Heart left ventricle (tissue), 16 donors: ENCODE data around the gene SOWAHD. TPM values are rescaled to one million over a fixed set of nuclear protein-coding genes. Genes with fewer than 3 reads are reported as not detected.
A peak's percentile ranks its signal among the peaks of the same experiment; 100 is the strongest.
"Not testable (repeated sequence)": the region's sequence is repeated elsewhere in the genome, so short reads cannot be mapped to it uniquely, and the experiment has no call there.

Experiments used
- ATAC-seq, 4 donors: fragments of 200-7000 bp; cut with Tn5 transposase; one replicate each; pipeline ENCODE4 v1.9.1; 2020 to 2022; ENCODE audit warnings: moderate library complexity in 4 of 4, mild to moderate bottlenecking in 3 of 4, moderate number of reproducible peaks in 1 of 4
- DNase-seq, 5 donors: peaks; one replicate each; pipeline ENCODE4 v3.0.0-alpha.2; 2020
- H3K27ac ChIP-seq, 12 donors: fragments of 200-600 bp; sonication (generic) in 4 of 12; one replicate each; pipeline versions ENCODE4 v1.5.0 to v1.8.0; 2016 to 2022; ENCODE audit warnings: mild to moderate bottlenecking in 2 of 12
- H3K27me3 ChIP-seq, 9 donors: fragments of 200-600 bp; sonication (generic) in 2 of 9; one replicate each; pipeline versions ENCODE4 v1.5.1 to v1.8.0; 2016 to 2022; ENCODE audit warnings: mild to moderate bottlenecking in 3 of 9
- H3K36me3 ChIP-seq, 9 donors: fragments of 200-600 bp; sonication (generic) in 2 of 9; one replicate each; pipeline versions ENCODE4 v1.5.0 to v1.8.0; 2018 to 2022; ENCODE audit warnings: mild to moderate bottlenecking in 2 of 9
- H3K4me1 ChIP-seq, 12 donors: fragments of 200-600 bp; sonication (generic) in 4 of 12; one replicate each; pipeline versions ENCODE4 v1.5.0 to v1.8.0; 2016 to 2022; ENCODE audit warnings: mild to moderate bottlenecking in 3 of 12
- H3K4me3 ChIP-seq, 12 donors: fragments of 200-600 bp; sonication (generic) in 4 of 12; one replicate each; pipeline versions ENCODE4 v1.5.0 to v1.8.0; 2017 to 2022; ENCODE audit warnings: mild to moderate bottlenecking in 9 of 12, moderate library complexity in 4 of 12
- H3K9me3 ChIP-seq, 12 donors: fragments of 200-600 bp; sonication (generic) in 4 of 12; one replicate each; pipeline versions ENCODE4 v1.5.0 to v1.8.0; 2016 to 2022; ENCODE audit warnings: mild to moderate bottlenecking in 1 of 12
- CTCF ChIP-seq, 12 donors: fragments of 200-600 bp; sonication (generic) in 4 of 12; IDR thresholded peaks; one replicate each; pipeline versions ENCODE4 v1.5.0 to v1.8.0; 2018 to 2022; ENCODE audit warnings: antibody characterized with exemption in 12 of 12, mild to moderate bottlenecking in 5 of 12
- POLR2A ChIP-seq, 2 donors: fragments of 450-650 bp; IDR thresholded peaks; one replicate each; pipeline ENCODE4 v1.6.1; 2017; ENCODE audit warnings: antibody characterized with exemption in 2 of 2, mild to moderate bottlenecking in 2 of 2, moderate library complexity in 2 of 2
- WGBS, 4 donors: extraction: QIAGEN DNeasy Blood & Tissue Kit in 2 of 4; methylation state at CpG; one replicate each; pipeline versions ENCODE4 v1.1.5 to v1.1.7; 2013 to 2018; 5-methylcytosine and 5-hydroxymethylcytosine counted together
- intact Hi-C, 10 donors: fragments of 100-400 bp; cut with DNase I; formaldehyde crosslinking; loops; one replicate each; pipeline versions ENCODE4 v1.11.1 to v1.14.2; 2022
- polyA plus RNA-seq, 2 donors: library from polyadenylated mRNA; stranded (reverse); fragments of 200-250 nt; gene quantifications; one replicate each; pipeline ENCODE4 v1.2.3, GENCODE V29; 2013
- total RNA-seq, 9 donors: library from RNA; depleted of rRNA in 2 of 9; stranded (reverse); fragments of >200 nt in 2 of 9; fragmentation: NEBNext Ultra II Directional in 3 of 9; extraction: Animal tissue kit (Norgen Biotek cat#: 25700) in 3 of 9; gene quantifications; one replicate each; pipeline versions ENCODE4 v1.1.0 to v1.2.4, GENCODE V29; 2016 to 2023
- donor health status: ischemic (EF 13 %, LVEDD 7.1; RV severe dilation, severe dysfunction).
- donor health status: healthy with polysubstance abuse.
- donor health status: DM: no; HTN: yes; CAD: no.
- donor health status: DM: no; HTN: no; CAD: no.
- donor health status: ischemic (EF 25% LVEDD 6.9; RV normal size, moderate dysfunction).
- donor health status: ischemic (EF 25% LVEDD 5.7; RV mildly dilated, moderate dysfunction).
- donor health status: healthy.
- donor health status: DM: yes; HTN: yes; CAD: no.
- donor health status: ischemic (EF 35%, LVEDD 5.7; RV mildly dilated, moderate dysfunction).
- donor health status: nonischemic (EF 11% LVEDD 7.7; RV severe dilation, severe dysfunction).
- donor health status: DM: yes; HTN: yes; CAD: no.
- donor health status: PGD.
- donor health status: ischemic (EF 29% LVEDD 5.4; RV normal size, mild dysfunction).
- donor health status: nonischemic (EF 23%, LVEDD 6.1; RV moderate dilation, normal function).

The SOWAHD gene
- total and polyA plus RNA-seq, 11 donors, result 0.15 to 2.1 (median 0.27) TPM; not detected in 5

DNA sequence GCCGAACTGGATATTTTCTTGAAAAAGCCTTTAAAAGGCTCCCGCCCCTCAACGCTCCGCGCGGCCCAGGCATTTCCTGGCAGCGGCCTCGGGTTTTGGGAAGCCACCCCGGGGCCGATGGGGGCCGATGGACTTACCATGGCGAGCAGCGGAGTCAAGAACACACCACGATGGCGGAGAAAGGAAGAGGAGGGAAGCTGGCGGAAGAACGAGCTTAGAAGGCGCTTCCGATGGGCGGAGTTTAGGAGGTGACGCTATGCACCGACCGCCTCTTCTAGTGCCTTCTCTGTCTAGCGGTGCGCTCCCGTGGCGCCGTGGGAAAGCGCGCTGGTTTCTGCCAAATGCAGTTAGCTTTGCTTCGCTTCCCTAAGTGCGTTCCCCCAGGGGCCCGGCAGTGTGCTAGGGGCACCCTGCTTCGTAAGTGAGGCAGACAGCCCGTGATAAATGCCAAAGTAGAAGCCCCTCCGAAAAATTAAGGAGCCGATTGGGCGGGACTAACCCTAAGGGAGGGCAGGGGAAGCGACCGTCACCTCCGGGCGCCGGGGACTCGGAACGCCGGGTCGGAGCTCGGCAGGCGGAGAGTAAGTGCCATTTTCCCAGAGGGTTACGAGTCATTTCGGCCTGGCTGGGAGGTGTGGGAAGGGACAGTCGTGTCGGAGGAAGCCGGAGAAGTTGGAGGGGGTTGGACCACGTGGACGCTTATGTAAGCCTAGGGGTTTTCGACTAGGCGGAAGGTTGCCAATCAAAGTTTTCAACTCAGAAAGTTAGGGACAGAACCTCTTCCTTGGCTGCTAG is 33.2 kb downstream of the SOWAHD start, which contains the start of gene RPL39:
RPL39 (minus strand) TSS at position 194 of the 795 bp plus-strand sequence; CDS start at position 140, 54 bp downstream.
- Histone ChIP-seq H3K36me3 (peaks cover 0 to 31% (median 26%) of the 10 kb centered on the region in 9 donors), H3K9me3 (no peaks in the 10 kb centered on the region), H3K27ac (peak within 1 kb of the TSS; percentile 85 to 99 (median 94)), H3K4me1 (peaks cover 0 to 45% (median 16%) of the 10 kb centered on the region in 12 donors), H3K4me3 (peak within 1 kb of the TSS; percentile 54 to 97 (median 74)), H3K27me3 (no peaks in the 10 kb centered on the region)
- no peak for TF ChIP-seq CTCF (IDR thresholded peaks at IDR 0.05)
- peak in 1 of 2 donors; percentile 45 for TF ChIP-seq POLR2A (IDR thresholded peaks at IDR 0.05)
- intact Hi-C loops, result loop anchor here in 6 of 10 donors (5.0 to 10.0 kb wide), 4 partner anchors 61 to 81 kb away; partner anchors contain the start of genes UPF3B (in 4 of the 6), NDUFA1 (in 1 of the 6) and RNF113A (in 1 of the 6)
- peak; percentile 97 to 98 (median 97) for ATAC-seq
- peak; percentile 84 to 90 (median 87) for DNase-seq
- 0 to 50% (median 19%) methylated on average over 55 to 58 of the region's 58 CpGs for WGBS, 4 donors

DNA sequence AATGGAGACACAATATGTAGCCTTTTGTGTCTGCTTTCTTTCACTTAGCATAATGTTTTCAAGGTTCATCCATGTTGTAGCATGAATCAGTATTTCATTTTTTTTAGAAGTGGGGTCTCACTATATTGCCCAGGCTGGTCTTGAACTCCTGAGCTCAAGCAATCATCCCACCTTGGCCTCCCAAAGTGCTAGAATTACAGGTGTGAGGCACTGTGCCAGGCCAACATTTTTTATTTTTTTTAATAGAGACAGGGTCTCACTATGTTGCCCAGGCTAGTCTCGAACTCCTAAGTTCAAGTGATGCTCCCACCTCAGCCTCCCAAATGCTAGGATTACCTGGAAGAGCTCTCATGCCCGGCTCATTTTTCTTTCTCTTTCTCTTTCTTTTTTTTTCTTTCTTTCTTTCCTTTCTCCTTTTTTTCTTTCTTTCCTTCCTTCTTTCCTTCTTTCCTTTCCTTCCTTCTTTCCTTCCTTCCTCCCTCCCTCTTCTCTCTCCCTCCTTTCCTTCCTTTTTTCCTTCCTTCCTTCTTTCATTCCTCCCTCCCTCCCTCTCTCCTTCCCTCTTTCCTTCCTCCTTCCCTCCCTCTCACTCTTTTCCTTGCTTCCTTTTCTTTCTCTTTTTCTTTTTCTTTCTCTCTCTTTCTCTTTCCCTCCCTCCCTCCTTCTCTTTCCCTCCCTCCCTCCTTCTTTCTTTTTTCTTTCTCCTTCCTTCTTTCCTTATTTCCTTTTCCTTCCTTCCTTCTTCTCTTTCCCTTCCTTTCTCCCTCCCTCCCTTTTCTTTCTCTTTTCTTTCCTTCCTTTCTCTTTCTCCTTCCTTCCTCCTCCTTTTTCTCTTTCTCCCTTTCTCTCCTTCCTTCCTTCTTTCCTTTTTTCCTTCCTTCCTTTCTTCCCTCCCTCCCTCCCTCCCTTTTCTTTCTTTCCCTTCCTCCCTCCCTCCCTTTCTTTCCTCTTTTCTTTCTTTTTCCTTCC is 43.1 kb downstream of the SOWAHD start:
- intact Hi-C loops, result no loop called here
- DNase-seq, result no peak
- TF ChIP-seq POLR2A (IDR thresholded peaks at IDR 0.05) (no peak), CTCF (IDR thresholded peaks at IDR 0.05) (no peak)
- Histone ChIP-seq H3K4me3 (no peak overlapping the region), H3K9me3 (no peaks in the 10 kb centered on the region), H3K27me3 (no peaks in the 10 kb centered on the region), H3K27ac (no peak overlapping the region), H3K4me1 (no peaks in the 10 kb centered on the region), H3K36me3 (no peaks in the 10 kb centered on the region)
- ATAC-seq, result no peak
- WGBS, 4 donors, result 71 to 100% (median 87%) methylated on average over 2 of the region's 2 CpGs

DNA sequence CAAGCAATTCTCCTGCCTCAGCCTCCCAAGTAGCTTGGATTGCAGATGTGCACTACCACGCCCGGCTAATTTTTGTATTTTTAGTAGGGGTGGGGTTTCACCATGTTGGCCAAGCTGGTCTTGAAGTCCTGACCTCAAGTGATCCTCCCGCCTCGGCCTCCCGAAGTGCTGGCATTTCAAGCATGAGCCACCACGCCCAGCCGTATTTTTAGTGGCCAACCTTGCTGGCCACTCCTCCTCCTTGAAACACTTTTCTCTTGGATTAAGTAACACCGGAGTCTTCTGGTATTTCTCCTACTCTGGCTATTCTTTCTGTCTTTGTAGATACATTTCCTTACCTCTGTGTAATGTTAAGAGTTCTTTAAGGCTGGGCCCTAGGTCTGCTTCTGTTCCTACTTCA is 44.2 kb downstream of the SOWAHD start:
- intact Hi-C loops, result no loop called here
- Histone ChIP-seq H3K4me1 (no peaks in the 10 kb centered on the region), H3K36me3 (no peaks in the 10 kb centered on the region), H3K27ac (no peak overlapping the region), H3K27me3 (no peaks in the 10 kb centered on the region), H3K4me3 (no peak overlapping the region), H3K9me3 (no peaks in the 10 kb centered on the region)
- no peak for TF ChIP-seq POLR2A (IDR thresholded peaks at IDR 0.05)
- TF ChIP-seq CTCF (IDR thresholded peaks at IDR 0.05), result no peak
- 87 to 98% (median 94%) methylated on average over 8 of the region's 8 CpGs for WGBS, 4 donors
- DNase-seq, result no peak
- no peak for ATAC-seq

DNA sequence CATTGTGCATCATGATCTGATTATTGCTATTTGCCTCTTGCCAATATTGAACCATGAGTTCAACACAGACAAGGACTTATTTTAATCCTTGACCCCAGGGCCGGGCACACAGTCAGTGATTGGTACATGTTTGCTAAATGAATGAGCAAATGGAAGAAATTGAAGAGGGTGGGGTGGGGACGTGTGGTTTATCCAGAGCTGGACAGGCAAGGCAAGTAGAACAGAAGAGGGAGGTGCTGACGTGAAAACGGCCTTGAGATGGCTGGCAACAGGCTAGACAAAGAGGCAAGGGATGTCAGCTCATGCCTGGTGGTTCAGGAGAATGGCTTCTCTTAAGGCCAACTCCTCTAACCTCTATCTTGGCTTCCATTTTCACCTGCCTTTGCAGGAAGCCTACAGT is 50.1 kb downstream of the SOWAHD start:
- H3K4me3 ChIP-seq, H3K27ac ChIP-seq, DNase-seq, ATAC-seq, intact Hi-C loops, H3K9me3 ChIP-seq, H3K4me1 ChIP-seq, H3K36me3 ChIP-seq, H3K27me3 ChIP-seq: not testable (repeated sequence)
- WGBS, 4 donors, result 35 to 90% (median 63%) methylated on average over 2 of the region's 4 CpGs; no CpG with 5 or more reads in 1 of the 4 donors
